NCI-H460 (cell line): ENCODE measurements around the gene TMTC3. TPM values are rescaled to one million over a fixed set of nuclear protein-coding genes. Genes with fewer than 3 reads are reported as not detected.
"Not testable (repeated sequence)": the region's sequence is repeated elsewhere in the genome, so short reads cannot be mapped to it uniquely, and the experiment has no call there.

Source experiments
- DNase-seq: peaks from one replicate; pipeline ENCODE4 v3.0.0-alpha.2; 2016; ENCODE audit warnings: low read depth; ENCODE audit errors: extremely low read depth
- total RNA-seq: library from RNA; depleted of rRNA; stranded (reverse); fragments of >200 nt; shearing (Covaris generic); gene quantifications from 2 replicates; pipeline ENCODE4 v1.2.3, GENCODE V29; 2014

Gene TMTC3
- total RNA-seq, 1 experiment from 2014 or later = 36.5 TPM

GRCh38 chr12:88163371-88163770 lies 21.3 kb downstream of the TMTC3 start:
- DNase-seq = no peak

GRCh38 chr12:88166179-88166578 lies 24.1 kb downstream of the TMTC3 start:
- DNase-seq = no peak

GRCh38 chr12:88167384-88167783 lies 25.3 kb downstream of the TMTC3 start:
- no peak for DNase-seq

GRCh38 chr12:88172844-88173407 lies 30.8 kb downstream of the TMTC3 start:
- no peak for DNase-seq

GRCh38 chr12:88175544-88175943 lies 33.4 kb downstream of the TMTC3 start:
- DNase-seq = no peak

- DNase-seq = no peak
These were observed 37.4 kb downstream of the TMTC3 start for GRCh38 chr12:88179436-88180014.

- DNase-seq = no peak
These were observed 39.8 kb downstream of the TMTC3 start for GRCh38 chr12:88181881-88182280.

- DNase-seq = no peak
These were observed 40.3 kb downstream of the TMTC3 start for GRCh38 chr12:88182416-88182815.

GRCh38 chr12:88184196-88184595 lies 42.1 kb downstream of the TMTC3 start:
- no peak for DNase-seq

GRCh38 chr12:88185279-88185678 lies 43.2 kb downstream of the TMTC3 start:
- DNase-seq = no peak

- DNase-seq = no peak
These were observed 43.9 kb downstream of the TMTC3 start for GRCh38 chr12:88185988-88186387.

- DNase-seq = no peak
These were observed 45.5 kb downstream of the TMTC3 start for GRCh38 chr12:88187571-88187970.

- DNase-seq = no peak
These were observed 46.1 kb downstream of the TMTC3 start for GRCh38 chr12:88188180-88188579.

- DNase-seq = no peak
These were observed 50.3 kb downstream of the TMTC3 start for GRCh38 chr12:88192426-88192825.

- DNase-seq = no peak
These were observed 52.8 kb downstream of the TMTC3 start for GRCh38 chr12:88194868-88195267.

GRCh38 chr12:88200029-88200428 lies 57.9 kb downstream of the TMTC3 start:
- no peak for DNase-seq

- DNase-seq = no peak
These were observed 60.4 kb downstream of the TMTC3 start for GRCh38 chr12:88202500-88202899.

- no peak for DNase-seq
These were observed 64.5 kb downstream of the TMTC3 start for GRCh38 chr12:88206601-88207000.

GRCh38 chr12:88207921-88208620 lies 66.0 kb downstream of the TMTC3 start:
- no peak for DNase-seq

- no peak for DNase-seq
These were observed 66.6 kb downstream of the TMTC3 start for GRCh38 chr12:88208661-88209060.

GRCh38 chr12:88210311-88210710 lies 68.2 kb downstream of the TMTC3 start:
- not testable (repeated sequence) for DNase-seq

GRCh38 chr12:88218293-88218692 lies 76.2 kb downstream of the TMTC3 start:
- no peak for DNase-seq
